ENCODE results near the gene TRAPPC11.

The TRAPPC11 gene

GRCh38 chr4:183747380-183747779, 88.3 kb downstream of the TRAPPC11 start:
- H2BK5ac ChIP-seq (ENCODE audit: low read length), result no peak overlapping the region
- H2AFZ ChIP-seq (ENCODE audit: low read length), result no peak overlapping the region
- peaks cover 4% of the 10 kb centered on the region in 2 donors for H3K9me3 ChIP-seq (replicated peaks in 1 of 2; ENCODE audit: control insufficient read depth in 2 of 2, insufficient read depth in 1 of 2, low read depth in 1 of 2, low read length in 2 of 2)
- H3K14ac ChIP-seq (ENCODE audit: low read length), result no peak overlapping the region
- no peaks in the 10 kb centered on the region for H3K36me3 ChIP-seq (replicated peaks in 1 of 2; ENCODE audit: control insufficient read depth in 2 of 2, insufficient read depth in 2 of 2, low read length in 2 of 2)
- WGBS, 2 donors (ENCODE audit: extremely low coverage in 2 of 2, insufficient read length in 2 of 2, insufficient replicate concordance in 1 of 2), result no CpG with 5 or more reads among the region's 2 CpGs
- no peak overlapping the region for H4K91ac ChIP-seq (ENCODE audit: low read depth, low read length, poor library complexity)
- H3K4me1 ChIP-seq (ENCODE audit: control insufficient read depth in 2 of 2, insufficient read depth in 1 of 2, low read depth in 1 of 2, low read length in 2 of 2), result no peaks in the 10 kb centered on the region
- H3K4me2 ChIP-seq (ENCODE audit: insufficient read depth, low read length, poor library complexity, severe bottlenecking), result no peak overlapping the region
- H4K8ac ChIP-seq (ENCODE audit: low read depth, low read length), result no peak overlapping the region
- H2BK120ac ChIP-seq (ENCODE audit: low read depth, low read length), result no peak overlapping the region
- no peak overlapping the region for H3K4ac ChIP-seq (ENCODE audit: low read length)
- no peak overlapping the region for H2AK5ac ChIP-seq (ENCODE audit: low read depth, low read length)
- H3K27ac ChIP-seq (replicated peaks; ENCODE audit: low read length), result no peak overlapping the region
- no peak overlapping the region for H2BK15ac ChIP-seq (ENCODE audit: low read length)
- H3K4me3 ChIP-seq (ENCODE audit: low read length in 2 of 2), result no peak overlapping the region
- DNase-seq (ENCODE audit: low spot score), result no peak
- H3K79me1 ChIP-seq (ENCODE audit: low read depth, low read length), result no peaks in the 10 kb centered on the region
- no peak overlapping the region for H3K23ac ChIP-seq (ENCODE audit: low read depth, low read length, poor library complexity)
- no peak overlapping the region for H3K9ac ChIP-seq (ENCODE audit: low read depth, low read length, poor library complexity)
- no peak overlapping the region for H3K18ac ChIP-seq (ENCODE audit: low read length)
- H2BK12ac ChIP-seq (ENCODE audit: low read length), result no peak overlapping the region
- no peaks in the 10 kb centered on the region for H3K27me3 ChIP-seq (ENCODE audit: control insufficient read depth in 3 of 3, insufficient read depth in 3 of 3, low read depth in 1 of 3, low read length in 3 of 3)

- no CpG with 5 or more reads among the region's 6 CpGs for WGBS, 2 donors (ENCODE audit: extremely low coverage in 2 of 2, insufficient read length in 2 of 2, insufficient replicate concordance in 1 of 2)
- no peak overlapping the region for H3K23ac ChIP-seq (ENCODE audit: low read depth, low read length, poor library complexity)
- H2BK12ac ChIP-seq (ENCODE audit: low read length), result no peak overlapping the region
- H3K4me2 ChIP-seq (ENCODE audit: insufficient read depth, low read length, poor library complexity, severe bottlenecking), result no peak overlapping the region
- no peak overlapping the region for H2BK15ac ChIP-seq (ENCODE audit: low read length)
- H4K8ac ChIP-seq (ENCODE audit: low read depth, low read length), result no peak overlapping the region
- no peak overlapping the region for H2BK120ac ChIP-seq (ENCODE audit: low read depth, low read length)
- H3K9me3 ChIP-seq (replicated peaks in 1 of 2; ENCODE audit: control insufficient read depth in 2 of 2, insufficient read depth in 1 of 2, low read depth in 1 of 2, low read length in 2 of 2), result peaks cover 4% of the 10 kb centered on the region in 2 donors
- H3K4me3 ChIP-seq (ENCODE audit: low read length in 2 of 2), result no peak overlapping the region
- no peak overlapping the region for H3K9ac ChIP-seq (ENCODE audit: low read depth, low read length, poor library complexity)
- no peak overlapping the region for H3K14ac ChIP-seq (ENCODE audit: low read length)
- DNase-seq (ENCODE audit: low spot score), result no peak
- H4K91ac ChIP-seq (ENCODE audit: low read depth, low read length, poor library complexity), result no peak overlapping the region
- no peak overlapping the region for H3K18ac ChIP-seq (ENCODE audit: low read length)
- H3K27me3 ChIP-seq (ENCODE audit: control insufficient read depth in 3 of 3, insufficient read depth in 3 of 3, low read depth in 1 of 3, low read length in 3 of 3), result no peaks in the 10 kb centered on the region
- no peak overlapping the region for H3K27ac ChIP-seq (replicated peaks; ENCODE audit: low read length)
- H2AFZ ChIP-seq (ENCODE audit: low read length), result peak overlapping the region; percentile 64
- no peaks in the 10 kb centered on the region for H3K36me3 ChIP-seq (replicated peaks in 1 of 2; ENCODE audit: control insufficient read depth in 2 of 2, insufficient read depth in 2 of 2, low read length in 2 of 2)
- no peak overlapping the region for H2AK5ac ChIP-seq (ENCODE audit: low read depth, low read length)
- H3K4me1 ChIP-seq (ENCODE audit: control insufficient read depth in 2 of 2, insufficient read depth in 1 of 2, low read depth in 1 of 2, low read length in 2 of 2), result no peaks in the 10 kb centered on the region
- H3K4ac ChIP-seq (ENCODE audit: low read length), result no peak overlapping the region
- H2BK5ac ChIP-seq (ENCODE audit: low read length), result no peak overlapping the region
- no peaks in the 10 kb centered on the region for H3K79me1 ChIP-seq (ENCODE audit: low read depth, low read length)
These were observed 89.0 kb downstream of the TRAPPC11 start for GRCh38 chr4:183747931-183748670.

- no peak overlapping the region for H3K27ac ChIP-seq (replicated peaks; ENCODE audit: low read length)
- no peaks in the 10 kb centered on the region for H3K27me3 ChIP-seq (ENCODE audit: control insufficient read depth in 3 of 3, insufficient read depth in 3 of 3, low read depth in 1 of 3, low read length in 3 of 3)
- H2BK15ac ChIP-seq (ENCODE audit: low read length), result no peak overlapping the region
- no peak for DNase-seq (ENCODE audit: low spot score)
- H3K36me3 ChIP-seq (replicated peaks in 1 of 2; ENCODE audit: control insufficient read depth in 2 of 2, insufficient read depth in 2 of 2, low read length in 2 of 2), result no peaks in the 10 kb centered on the region
- no peak overlapping the region for H3K23ac ChIP-seq (ENCODE audit: low read depth, low read length, poor library complexity)
- H3K4me2 ChIP-seq (ENCODE audit: insufficient read depth, low read length, poor library complexity, severe bottlenecking), result no peak overlapping the region
- no peak overlapping the region for H2BK12ac ChIP-seq (ENCODE audit: low read length)
- no peak overlapping the region for H4K8ac ChIP-seq (ENCODE audit: low read depth, low read length)
- H4K91ac ChIP-seq (ENCODE audit: low read depth, low read length, poor library complexity), result no peak overlapping the region
- H2BK5ac ChIP-seq (ENCODE audit: low read length), result no peak overlapping the region
- H2AK5ac ChIP-seq (ENCODE audit: low read depth, low read length), result no peak overlapping the region
- H3K79me1 ChIP-seq (ENCODE audit: low read depth, low read length), result no peaks in the 10 kb centered on the region
- H3K4me3 ChIP-seq (ENCODE audit: low read length in 2 of 2), result no peak overlapping the region
- H3K9ac ChIP-seq (ENCODE audit: low read depth, low read length, poor library complexity), result no peak overlapping the region
- no peaks in the 10 kb centered on the region for H3K4me1 ChIP-seq (ENCODE audit: control insufficient read depth in 2 of 2, insufficient read depth in 1 of 2, low read depth in 1 of 2, low read length in 2 of 2)
- no peak overlapping the region for H2BK120ac ChIP-seq (ENCODE audit: low read depth, low read length)
- H2AFZ ChIP-seq (ENCODE audit: low read length), result no peak overlapping the region
- H3K14ac ChIP-seq (ENCODE audit: low read length), result no peak overlapping the region
- peaks cover 4% of the 10 kb centered on the region in 2 donors for H3K9me3 ChIP-seq (replicated peaks in 1 of 2; ENCODE audit: control insufficient read depth in 2 of 2, insufficient read depth in 1 of 2, low read depth in 1 of 2, low read length in 2 of 2)
- H3K4ac ChIP-seq (ENCODE audit: low read length), result no peak overlapping the region
- no peak overlapping the region for H3K18ac ChIP-seq (ENCODE audit: low read length)
- WGBS, 2 donors (ENCODE audit: extremely low coverage in 2 of 2, insufficient read length in 2 of 2, insufficient replicate concordance in 1 of 2), result 100% methylated on average over 1 of the region's 4 CpGs; no CpG with 5 or more reads in 1 of the 2 donors
These were observed 92.0 kb downstream of the TRAPPC11 start for GRCh38 chr4:183751106-183751505.

- Histone ChIP-seq H3K14ac (ENCODE audit: low read length) (no peak overlapping the region), H3K4me2 (ENCODE audit: insufficient read depth, low read length, poor library complexity, severe bottlenecking) (no peak overlapping the region), H4K8ac (ENCODE audit: low read depth, low read length) (no peak overlapping the region), H3K27ac (replicated peaks; ENCODE audit: low read length) (no peak overlapping the region), H3K79me1 (ENCODE audit: low read depth, low read length) (no peaks in the 10 kb centered on the region), H3K4me1 (ENCODE audit: control insufficient read depth in 2 of 2, insufficient read depth in 1 of 2, low read depth in 1 of 2, low read length in 2 of 2) (no peaks in the 10 kb centered on the region), H3K4me3 (ENCODE audit: low read length in 2 of 2) (no peak overlapping the region), H3K27me3 (ENCODE audit: control insufficient read depth in 3 of 3, insufficient read depth in 3 of 3, low read depth in 1 of 3, low read length in 3 of 3) (peaks cover 0 to 3% (median 0%) of the 10 kb centered on the region in 3 experiments), H2BK120ac (ENCODE audit: low read depth, low read length) (no peak overlapping the region), H4K91ac (ENCODE audit: low read depth, low read length, poor library complexity) (no peak overlapping the region), H2BK5ac (ENCODE audit: low read length) (no peak overlapping the region), H2BK15ac (ENCODE audit: low read length) (no peak overlapping the region), H3K23ac (ENCODE audit: low read depth, low read length, poor library complexity) (no peak overlapping the region), H3K4ac (ENCODE audit: low read length) (no peak overlapping the region), H2BK12ac (ENCODE audit: low read length) (no peak overlapping the region), H3K36me3 (replicated peaks in 1 of 2; ENCODE audit: control insufficient read depth in 2 of 2, insufficient read depth in 2 of 2, low read length in 2 of 2) (no peaks in the 10 kb centered on the region), H2AK5ac (ENCODE audit: low read depth, low read length) (no peak overlapping the region), H3K9ac (ENCODE audit: low read depth, low read length, poor library complexity) (no peak overlapping the region), H3K18ac (ENCODE audit: low read length) (no peak overlapping the region), H2AFZ (ENCODE audit: low read length) (no peak overlapping the region), H3K9me3 (replicated peaks in 1 of 2; ENCODE audit: control insufficient read depth in 2 of 2, insufficient read depth in 1 of 2, low read depth in 1 of 2, low read length in 2 of 2) (no peaks in the 10 kb centered on the region)
- no peak for DNase-seq (ENCODE audit: low spot score)
- no CpG with 5 or more reads among the region's 2 CpGs for WGBS, 2 donors (ENCODE audit: extremely low coverage in 2 of 2, insufficient read length in 2 of 2, insufficient replicate concordance in 1 of 2)
These were observed 96.5 kb downstream of the TRAPPC11 start for GRCh38 chr4:183755596-183755995.

Measured in neuronal stem cell (in vitro differentiated cells).